Embryonic facial prominence (tissue), 1 donor: ENCODE measurements around the gene ATG4B.

Experiments
- DNase-seq: peaks from one replicate; pipeline ENCODE4 v3.0.0-alpha.2; 2016; ENCODE audit errors: extremely low spot score

ATG4B gene

GRCh38 chr2:241666627-241667400 lies 29.3 kb downstream of the ATG4B start:
- DNase-seq = no peak

GRCh38 chr2:241668354-241668753 lies 30.9 kb downstream of the ATG4B start:
- no peak for DNase-seq

GRCh38 chr2:241668839-241669238 lies 31.3 kb downstream of the ATG4B start:
- no peak for DNase-seq

- no peak for DNase-seq
These were observed 33.0 kb downstream of the ATG4B start for GRCh38 chr2:241670333-241671110.

GRCh38 chr2:241671457-241672240 lies 34.2 kb downstream of the ATG4B start:
- DNase-seq = no peak

- DNase-seq = no peak
These were observed 35.0 kb downstream of the ATG4B start for GRCh38 chr2:241672243-241673188.

GRCh38 chr2:241673189-241673663 lies 35.7 kb downstream of the ATG4B start:
- DNase-seq = no peak

- DNase-seq = no peak
These were observed 36.6 kb downstream of the ATG4B start for GRCh38 chr2:241673797-241674725.

- no peak for DNase-seq
These were observed 38.4 kb downstream of the ATG4B start for GRCh38 chr2:241675885-241676284.

GRCh38 chr2:241676665-241677064 lies 39.2 kb downstream of the ATG4B start:
- DNase-seq = no peak

GRCh38 chr2:241677392-241677791 lies 39.9 kb downstream of the ATG4B start:
- DNase-seq = no peak

GRCh38 chr2:241678307-241678706 lies 40.8 kb downstream of the ATG4B start:
- no peak for DNase-seq

- no peak for DNase-seq
These were observed 41.5 kb downstream of the ATG4B start for GRCh38 chr2:241678784-241679540.

- no peak for DNase-seq
These were observed 42.6 kb downstream of the ATG4B start for GRCh38 chr2:241680044-241680443.

GRCh38 chr2:241680827-241681599 lies 43.5 kb downstream of the ATG4B start:
- DNase-seq = no peak

- no peak for DNase-seq
These were observed 48.8 kb downstream of the ATG4B start for GRCh38 chr2:241686324-241686649.

GRCh38 chr2:241686650-241687425 lies 49.3 kb downstream of the ATG4B start, which contains the start of gene DTYMK:
Gene DTYMK, minus strand, starts transcription at chr2:241686815. Its CDS starts 32 bp downstream, at chr2:241686783.
- DNase-seq = peak; percentile 93

GRCh38 chr2:241689306-241689705 lies 51.8 kb downstream of the ATG4B start:
- no peak for DNase-seq
